NCI-H1105 treated with DMSO at 0.1 percent for 48 hours (cell line): ENCODE data around the gene CST8.
A peak's percentile ranks its signal among the peaks of the same experiment; 100 is the strongest.
"Not testable (repeated sequence)": the region's sequence is repeated elsewhere in the genome, so short reads cannot be mapped to it uniquely, and the experiment has no call there.

Source experiments
- DNase-seq: peaks from one replicate; lab custom pipeline; 2025; lab: John Stamatoyannopoulos, UW

Gene CST8

DNA sequence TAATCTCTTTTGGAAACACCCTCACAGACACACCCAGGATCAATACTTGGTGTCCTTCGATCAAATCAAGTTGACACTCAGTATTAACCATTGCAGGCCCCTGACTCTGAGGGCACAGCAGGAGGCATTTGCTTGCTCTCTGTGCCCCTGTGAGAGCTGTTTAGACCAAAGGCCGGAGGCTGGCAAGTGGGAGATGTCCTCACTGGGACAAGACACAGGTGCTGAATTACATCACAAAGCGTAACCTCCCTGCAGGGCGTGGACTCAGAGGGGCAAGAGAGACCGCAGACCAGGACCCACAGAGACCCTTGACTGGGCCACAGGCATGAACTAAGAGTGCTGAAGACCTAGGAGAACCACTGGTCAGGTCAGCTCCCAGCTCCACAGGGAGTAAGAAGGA is at the start of gene CST8:
Gene CST8, plus strand, starts transcription at position 301 of the 400 bp plus-strand sequence. CDS start 551 bp downstream, outside the sequence.
- DNase-seq, result no peak

- DNase-seq, result peak; percentile 67
Observed at GRCh38 chr20:23441850-23442313, 49.0 kb upstream of the CST8 start.

DNA sequence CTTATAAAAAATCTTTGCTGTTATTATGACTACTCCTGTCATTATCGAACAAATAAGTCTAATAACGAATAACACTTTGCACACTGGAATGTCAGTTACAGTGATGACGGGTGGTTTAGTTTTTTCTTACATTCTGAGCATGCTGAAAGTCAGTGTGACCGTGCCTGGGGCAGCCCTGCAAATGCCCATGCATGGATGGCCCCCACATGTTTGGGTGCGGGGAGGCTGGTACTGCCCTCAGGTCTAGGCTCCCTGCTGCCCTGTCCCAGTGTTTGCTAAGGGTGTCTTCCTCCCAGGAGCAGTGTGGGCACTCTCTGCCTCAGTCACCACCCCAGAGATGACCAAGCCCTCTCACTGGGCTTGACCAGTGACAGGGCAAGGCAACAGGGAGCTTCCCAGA is 48.5 kb upstream of the CST8 start:
- DNase-seq, result no peak

DNA sequence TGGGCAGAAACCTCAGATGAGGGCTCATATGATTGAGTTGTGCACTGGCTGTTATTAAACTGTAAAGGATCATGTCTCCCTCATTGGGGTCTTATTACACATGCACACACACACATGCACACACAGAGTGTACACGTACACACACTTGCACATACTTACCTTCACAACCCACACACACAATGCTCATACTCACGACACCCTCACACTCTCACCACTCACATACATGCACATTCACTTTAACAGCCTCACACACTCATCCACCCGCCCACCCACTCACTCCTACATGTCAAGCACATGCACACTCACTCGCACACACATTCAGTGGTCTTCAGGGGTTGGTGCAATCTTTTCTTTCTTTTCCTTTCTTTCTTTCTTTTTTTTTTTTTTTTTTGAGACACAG is 46.1 kb upstream of the CST8 start:
- no peak for DNase-seq

- no peak for DNase-seq
Observed at GRCh38 chr20:23445596-23446217, 45.2 kb upstream of the CST8 start.

DNA sequence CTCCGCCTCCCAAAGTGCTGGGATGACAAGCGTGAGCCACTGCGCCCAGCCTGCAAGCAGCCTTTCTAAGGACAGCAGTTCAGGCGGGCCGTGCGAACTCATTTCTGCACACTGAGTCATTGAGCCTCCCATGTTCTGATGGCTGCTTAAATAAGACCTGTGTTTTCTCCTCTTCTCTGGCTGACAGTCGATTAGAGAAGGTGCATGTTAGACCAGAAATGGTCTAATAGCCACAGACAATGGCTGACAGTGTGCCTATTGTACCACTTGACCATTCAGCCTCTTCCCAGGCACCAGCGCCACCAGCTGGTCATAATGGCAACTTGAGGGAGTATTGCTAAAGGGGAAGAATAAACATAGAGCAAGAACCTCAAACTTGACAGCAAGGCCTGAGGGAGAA is 44.4 kb upstream of the CST8 start:
- peak; percentile 41 for DNase-seq

- no peak for DNase-seq
Observed at GRCh38 chr20:23448167-23448566, 42.8 kb upstream of the CST8 start.

DNA sequence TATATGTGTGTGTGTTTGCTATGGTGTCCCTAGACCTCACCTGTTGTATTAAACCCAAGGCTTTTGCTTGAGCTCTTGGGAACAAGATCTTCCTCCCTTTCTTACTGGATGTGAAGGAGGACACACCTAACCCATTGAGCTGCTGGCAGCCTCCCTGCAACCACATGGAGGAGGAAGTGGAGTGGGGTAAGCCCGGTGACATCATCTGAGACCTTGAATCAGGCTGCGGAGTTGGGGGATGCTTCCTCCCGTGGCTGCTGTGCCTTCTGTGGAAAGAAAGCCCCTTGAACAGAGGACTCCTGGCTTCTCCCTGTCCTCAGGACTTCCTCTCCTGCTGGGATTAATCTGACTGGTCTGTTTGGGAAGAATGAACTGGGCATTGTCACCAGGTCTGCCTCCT is 41.5 kb upstream of the CST8 start:
- no peak for DNase-seq

GRCh38 chr20:23450877-23451276 is 40.0 kb upstream of the CST8 start:
- DNase-seq, result no peak

DNA sequence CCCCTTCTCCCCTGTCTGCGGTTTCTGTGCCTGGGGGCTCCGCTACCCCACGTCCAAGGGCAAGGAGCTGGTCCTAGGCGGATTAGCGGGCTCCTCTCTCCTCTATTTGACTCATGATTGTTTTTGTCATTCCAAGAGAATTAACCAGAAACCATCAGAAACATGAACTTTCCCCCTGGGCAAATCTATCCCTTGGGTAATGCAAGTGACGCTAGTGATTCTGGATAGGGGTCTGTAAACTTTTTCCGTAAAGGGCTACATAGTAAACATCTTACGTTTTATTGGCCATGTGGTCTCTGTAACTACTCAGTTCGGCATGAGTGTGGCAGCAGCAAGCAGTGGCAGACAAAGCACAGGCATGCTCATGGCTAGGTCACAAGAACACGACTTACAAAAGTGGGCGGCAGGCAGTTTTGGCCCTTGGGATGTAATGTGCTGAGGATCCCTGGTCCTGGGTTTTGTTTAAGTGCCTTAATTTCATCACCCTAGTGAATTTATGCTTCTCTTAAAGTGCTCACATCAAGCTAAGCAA is 38.9 kb upstream of the CST8 start:
- no peak for DNase-seq

- DNase-seq, result no peak
Observed at GRCh38 chr20:23452776-23453175, 38.1 kb upstream of the CST8 start, which contains the start of gene CST11. Gene CST11 (minus strand): TSS chr20:23452876. CDS start chr20:23452811, 65 bp downstream.

DNA sequence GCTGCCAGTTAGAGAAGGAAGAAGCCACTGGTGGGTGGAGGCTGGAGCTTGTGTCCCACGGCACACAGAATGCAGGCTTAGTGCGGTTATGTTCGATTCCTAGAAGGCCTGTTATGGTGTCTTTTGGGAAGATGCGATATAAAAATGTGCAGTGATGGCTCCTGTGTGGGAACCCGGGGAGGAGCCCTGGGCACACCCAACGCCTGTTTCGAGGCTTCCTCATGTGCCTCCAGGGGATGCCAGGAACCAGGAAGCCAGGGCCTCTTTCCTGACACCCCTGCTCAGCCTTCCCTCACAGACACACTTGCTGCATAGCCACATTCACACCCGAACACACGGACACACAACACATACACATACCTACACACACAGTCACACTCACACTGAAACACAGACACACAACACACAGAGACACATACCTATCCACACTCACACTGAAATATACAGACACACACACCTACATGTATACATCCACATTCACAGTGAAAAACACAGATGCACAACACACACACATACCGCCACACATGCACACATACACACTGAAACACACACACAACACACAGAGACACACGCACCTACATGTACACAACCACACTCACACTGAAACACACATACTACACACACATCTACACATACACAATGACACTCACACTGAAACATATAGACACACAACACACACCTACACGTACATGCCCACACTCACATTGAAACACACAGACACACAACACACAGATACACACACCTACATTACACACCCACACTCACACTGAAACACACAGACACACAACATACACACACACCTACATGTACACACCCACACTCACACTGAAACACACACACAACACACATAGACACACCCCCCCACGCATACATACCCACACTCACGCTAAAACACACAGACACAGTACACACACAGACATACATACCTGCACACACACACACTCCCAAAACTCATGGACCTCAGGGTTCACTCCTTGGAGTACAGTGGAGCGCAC is 37.1 kb upstream of the CST8 start:
- DNase-seq, result no peak

GRCh38 chr20:23454816-23455215 is 36.1 kb upstream of the CST8 start:
- DNase-seq, result no peak

- DNase-seq, result no peak
Observed at GRCh38 chr20:23455639-23456038, 35.3 kb upstream of the CST8 start.

DNA sequence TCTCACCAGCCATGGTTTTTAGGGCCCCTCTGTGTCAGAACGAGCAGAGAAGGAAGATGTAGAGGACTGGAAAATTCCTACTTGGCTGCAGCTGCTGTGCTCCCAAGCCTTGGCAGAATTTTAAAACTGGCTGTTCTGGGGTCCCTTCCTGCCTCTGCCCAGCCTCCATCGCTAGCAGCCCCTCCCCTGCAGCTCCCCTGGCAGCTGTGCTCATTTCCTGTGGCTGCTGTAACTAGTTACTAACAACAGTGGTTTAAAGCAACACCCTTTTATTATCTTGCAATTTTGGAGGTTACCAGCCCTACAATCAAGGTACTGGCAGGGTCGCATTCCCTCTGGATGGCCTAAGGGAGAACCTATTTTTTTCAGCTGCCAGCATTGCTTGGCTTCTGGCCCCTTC is 34.5 kb upstream of the CST8 start:
- no peak for DNase-seq

DNA sequence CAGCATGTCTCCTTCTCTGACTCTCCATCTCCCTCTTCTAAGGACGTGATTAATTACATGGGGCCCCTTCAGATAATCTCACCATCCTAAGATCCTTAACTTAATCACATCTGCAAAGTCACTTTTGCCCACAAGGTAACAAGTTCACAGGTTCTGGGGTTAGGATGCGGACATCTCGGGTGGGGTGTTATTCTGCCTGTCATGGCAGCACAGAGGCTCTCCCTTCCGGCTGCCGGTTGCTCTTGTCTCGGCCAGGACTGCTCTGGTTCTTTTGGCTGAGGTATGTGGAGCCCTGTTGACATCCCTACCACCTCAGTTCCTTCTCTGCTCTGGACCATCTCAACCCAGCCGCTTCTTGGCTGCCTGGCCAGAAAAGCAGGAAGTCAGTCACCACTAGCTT is 34.0 kb upstream of the CST8 start:
- DNase-seq, result no peak

DNA sequence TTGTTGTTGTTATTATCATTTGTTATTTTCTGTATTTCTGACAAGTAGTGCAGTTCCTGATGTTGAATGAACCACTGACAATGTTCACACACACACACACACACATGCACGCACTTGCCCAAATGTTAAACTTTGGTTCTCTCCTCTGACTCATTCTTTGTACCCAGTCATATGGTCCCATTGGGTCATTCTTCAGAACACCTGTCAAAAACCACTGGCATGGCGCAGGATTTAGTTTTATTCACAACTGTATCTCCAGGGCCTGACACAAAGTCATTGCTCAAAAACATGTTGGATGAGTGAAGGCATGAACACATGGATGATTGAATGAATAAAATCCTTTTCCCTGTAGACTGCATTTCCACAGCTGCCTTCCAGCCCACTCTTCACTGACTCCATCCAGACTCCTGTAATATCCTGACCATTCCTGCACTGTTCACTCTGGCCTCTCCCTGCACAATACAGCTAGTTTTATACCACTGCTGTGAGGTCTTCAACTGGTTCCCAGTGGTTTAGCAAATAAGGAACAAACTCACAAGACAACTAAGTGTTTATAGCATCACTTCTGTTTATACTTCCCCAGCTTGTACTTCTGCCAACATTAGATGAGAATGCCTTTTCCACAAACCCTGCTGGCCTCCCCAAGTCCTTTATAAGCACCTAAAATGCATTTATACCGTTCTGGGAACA is 31.3 kb upstream of the CST8 start:
- no peak for DNase-seq

- no peak for DNase-seq
Observed at GRCh38 chr20:23461180-23461579, 29.7 kb upstream of the CST8 start.

GRCh38 chr20:23466961-23467360 is 24.0 kb upstream of the CST8 start:
- DNase-seq, result not testable (repeated sequence)

DNA sequence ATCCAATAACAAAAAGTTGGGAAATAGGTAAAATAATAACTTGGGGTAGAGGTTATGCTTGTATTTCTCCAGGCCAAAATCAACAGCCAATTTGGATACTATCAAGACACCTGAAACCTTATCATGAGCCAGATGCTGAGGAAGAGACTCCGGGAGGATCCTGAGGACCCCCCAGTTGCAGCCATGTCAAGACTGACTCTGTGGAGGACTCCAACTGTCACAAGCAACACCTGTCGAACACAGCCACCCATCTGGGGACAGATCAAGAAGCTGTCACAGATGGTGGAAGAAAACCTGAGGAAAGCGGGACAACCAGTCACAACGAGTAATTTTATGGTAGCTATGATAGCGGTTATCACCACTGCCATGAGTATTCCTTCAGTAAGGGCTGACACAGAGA is 18.6 kb upstream of the CST8 start:
- not testable (repeated sequence) for DNase-seq

- DNase-seq, result not testable (repeated sequence)
Observed at GRCh38 chr20:23473293-23473692, 17.6 kb upstream of the CST8 start.

GRCh38 chr20:23475395-23475794 is 15.5 kb upstream of the CST8 start:
- DNase-seq, result no peak
